A549 treated with Mapracorat at 1 μM for 4 hours (cell line): Measurements from ENCODE around the gene AQP5. TPM values are rescaled to one million over a fixed set of nuclear protein-coding genes. Genes with fewer than 3 reads are reported as not detected.

Source experiments
- total RNA-seq: library from RNA; stranded (reverse); fragments of 200-300 nt; extraction: Qiagen RNA extraction; gene quantifications from 5 replicates; pipeline ENCODE4 v1.2.3, GENCODE V29; 2022

Gene AQP5
- not detected in 5 replicates for total RNA-seq

DNA sequence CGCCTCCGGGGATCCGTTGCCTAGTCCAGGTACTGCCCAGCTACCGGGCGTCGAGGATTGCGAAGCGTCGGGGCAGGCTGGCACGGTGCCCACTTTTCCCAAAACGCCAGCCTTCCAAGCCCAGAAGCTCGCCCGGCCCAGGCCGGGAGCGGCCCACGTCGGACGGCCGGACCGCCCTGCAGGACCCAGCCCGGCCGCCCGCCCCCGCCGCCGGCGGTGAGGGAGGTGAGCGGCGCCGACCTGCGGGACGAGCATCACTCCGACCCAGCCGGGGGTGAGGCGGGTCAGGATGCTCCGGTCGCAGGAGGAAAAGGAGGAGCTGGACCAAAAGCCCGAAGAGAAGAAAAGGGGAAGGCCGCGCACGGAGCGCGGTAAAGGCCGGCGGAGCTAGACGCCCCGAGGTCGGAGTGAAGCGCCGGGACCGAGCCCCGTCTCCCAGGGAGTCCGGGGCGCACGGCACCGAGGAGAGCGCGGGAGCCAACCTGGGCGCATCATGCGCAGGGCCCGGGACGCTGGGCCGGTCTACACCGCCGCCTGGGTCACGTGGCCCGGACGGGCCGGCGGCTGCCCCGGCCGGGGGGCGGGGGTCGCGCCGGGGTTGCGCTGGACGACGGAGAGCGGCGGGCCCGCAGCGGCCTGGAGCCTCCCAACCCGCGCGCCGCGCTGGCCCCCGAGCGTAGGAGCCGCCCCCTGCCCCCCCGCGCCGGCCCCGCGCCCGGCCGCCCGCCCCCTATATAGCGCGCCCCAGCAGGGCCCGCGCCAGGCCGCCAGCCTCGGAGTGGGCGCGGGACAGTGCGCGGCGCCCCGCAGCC lies at the start of gene AQP5:
AQP5 (plus strand) TSS at position 762 of the 812 bp plus-strand sequence. CDS start 146 bp downstream, outside the sequence.

GRCh38 chr12:49950273-49951251 lies 11.1 kb upstream of the AQP5 start, which contains the start of gene AQP2:
AQP2 (plus strand) TSS chr12:49950737; CDS start chr12:49950831, 94 bp downstream.

GRCh38 chr12:49972641-49973360 lies 11.1 kb downstream of the AQP5 start, which contains the start of gene AQP6:
AQP6 (plus strand) TSS chr12:49972947; CDS start chr12:49973174, 227 bp downstream.

Other genes with a start within 250 kb of the AQP5 start
- 403 to 535 TPM (median 489 TPM) in 5 replicates for gene TMBIM6, start 220.3 kb upstream of the AQP5 start, total RNA-seq
- gene NCKAP5L, start 133.5 kb upstream of the AQP5 start, total RNA-seq: 6.6 to 9.3 TPM (median 8.5 TPM) in 5 replicates
- 3.7 to 4.3 TPM (median 4.0 TPM) in 5 replicates for gene BCDIN3D, start 118.8 kb upstream of the AQP5 start, total RNA-seq
- not detected in 5 replicates for gene FAIM2, start 58.0 kb upstream of the AQP5 start, total RNA-seq
- not detected in 5 replicates for gene AQP2, start 11.1 kb upstream of the AQP5 start, total RNA-seq
- gene AQP6, start 11.1 kb downstream of the AQP5 start, total RNA-seq: 0.11 TPM in 1 of 5 replicates, not detected in the others
- gene RACGAP1, start 63.6 kb downstream of the AQP5 start, total RNA-seq: 70.3 to 82.6 TPM (median 78.4 TPM) in 5 replicates
- gene ASIC1, start 95.7 kb downstream of the AQP5 start, total RNA-seq: 5.0 to 6.3 TPM (median 5.3 TPM) in 5 replicates
- gene SMARCD1, start 123.5 kb downstream of the AQP5 start, total RNA-seq: 63.3 to 72.2 TPM (median 65.3 TPM) in 5 replicates
- gene GPD1, start 142.1 kb downstream of the AQP5 start, total RNA-seq: 0.14 to 0.30 TPM (median 0.18 TPM) in 5 replicates
- gene COX14, start 150.4 kb downstream of the AQP5 start, total RNA-seq: 70.9 to 74.5 TPM (median 72.4 TPM) in 5 replicates
- gene CERS5, start 205.5 kb downstream of the AQP5 start, total RNA-seq: 26.7 to 28.9 TPM (median 27.7 TPM) in 5 replicates